GM18861 (cell line): ENCODE results near the gene KISS1R.
"Not testable (repeated sequence)": the region's sequence is repeated elsewhere in the genome, so short reads cannot be mapped to it uniquely, and the experiment has no call there.

Experiments used
- ATAC-seq: cut with Tn5 transposase; IDR thresholded peaks from one replicate; pipeline ENCODE4 v1.9.1; 2021; ENCODE audit not compliant: unreplicated experiment

The KISS1R gene

DNA sequence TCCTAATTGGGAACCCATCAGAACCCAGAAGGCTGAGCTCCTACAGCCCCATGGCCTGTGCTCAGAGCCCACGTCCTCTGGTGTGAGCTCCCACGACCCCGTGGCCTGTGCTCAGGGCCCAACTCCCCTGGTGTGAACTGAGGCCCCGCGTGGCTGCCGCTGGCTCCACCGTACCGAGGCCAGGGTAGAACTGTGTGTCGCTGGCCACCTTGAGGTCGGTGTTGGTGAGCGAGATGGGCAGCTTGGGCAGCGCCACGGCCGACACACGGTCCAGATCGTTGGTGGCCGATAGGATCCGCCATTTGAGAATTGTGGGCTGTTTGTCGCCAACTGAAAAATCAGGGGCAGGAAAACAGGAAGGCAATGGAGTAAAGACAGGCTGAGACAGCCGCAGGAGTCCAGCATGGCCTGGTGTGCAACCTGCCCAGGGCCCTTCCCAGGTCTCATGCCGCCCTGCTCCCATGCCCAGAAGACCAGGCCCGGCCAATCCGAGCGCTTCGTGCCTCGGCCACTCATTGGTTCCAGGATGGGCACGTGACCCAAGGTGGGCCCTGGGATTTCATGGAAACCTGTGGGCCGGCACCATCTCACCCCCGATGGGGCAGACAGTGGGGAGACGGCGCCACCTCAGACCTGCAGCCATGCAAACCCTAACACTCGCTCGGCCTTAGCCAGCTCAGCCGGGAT lies 35.6 kb upstream of the KISS1R start:
- ATAC-seq, result no peak

DNA sequence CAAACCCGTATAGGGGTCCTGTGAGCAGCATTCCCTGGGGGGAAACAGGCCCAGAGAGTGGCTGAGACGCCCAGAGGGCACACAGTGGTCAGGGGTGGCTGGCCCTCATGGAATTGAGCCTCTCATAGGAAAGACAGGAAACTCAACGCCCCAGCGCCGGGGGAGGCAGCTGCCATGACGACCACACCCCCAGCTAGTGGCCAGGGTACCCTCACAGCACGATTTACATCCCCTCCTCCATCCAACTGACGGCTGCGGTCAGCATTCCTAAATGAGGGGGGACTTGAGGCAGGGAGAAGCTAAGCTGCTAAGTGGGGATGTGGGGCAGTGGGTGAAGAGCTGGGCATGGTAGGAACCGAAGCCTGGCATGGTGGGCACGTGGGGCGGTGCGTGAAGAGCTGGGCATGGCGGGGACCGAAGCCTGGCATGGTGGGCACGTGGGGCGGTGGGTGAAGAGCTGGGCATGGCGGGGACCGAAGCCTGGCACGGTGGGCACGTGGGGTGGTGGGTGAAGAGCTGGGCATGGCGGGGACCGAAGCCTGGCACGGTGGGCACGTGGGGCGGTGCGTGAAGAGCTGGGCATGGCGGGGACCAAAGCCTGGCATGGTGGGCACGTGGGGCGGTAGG lies 34.1 kb upstream of the KISS1R start:
- ATAC-seq, result no peak

GRCh38 chr19:883661-884211 lies 33.4 kb upstream of the KISS1R start:
- ATAC-seq, result no peak

DNA sequence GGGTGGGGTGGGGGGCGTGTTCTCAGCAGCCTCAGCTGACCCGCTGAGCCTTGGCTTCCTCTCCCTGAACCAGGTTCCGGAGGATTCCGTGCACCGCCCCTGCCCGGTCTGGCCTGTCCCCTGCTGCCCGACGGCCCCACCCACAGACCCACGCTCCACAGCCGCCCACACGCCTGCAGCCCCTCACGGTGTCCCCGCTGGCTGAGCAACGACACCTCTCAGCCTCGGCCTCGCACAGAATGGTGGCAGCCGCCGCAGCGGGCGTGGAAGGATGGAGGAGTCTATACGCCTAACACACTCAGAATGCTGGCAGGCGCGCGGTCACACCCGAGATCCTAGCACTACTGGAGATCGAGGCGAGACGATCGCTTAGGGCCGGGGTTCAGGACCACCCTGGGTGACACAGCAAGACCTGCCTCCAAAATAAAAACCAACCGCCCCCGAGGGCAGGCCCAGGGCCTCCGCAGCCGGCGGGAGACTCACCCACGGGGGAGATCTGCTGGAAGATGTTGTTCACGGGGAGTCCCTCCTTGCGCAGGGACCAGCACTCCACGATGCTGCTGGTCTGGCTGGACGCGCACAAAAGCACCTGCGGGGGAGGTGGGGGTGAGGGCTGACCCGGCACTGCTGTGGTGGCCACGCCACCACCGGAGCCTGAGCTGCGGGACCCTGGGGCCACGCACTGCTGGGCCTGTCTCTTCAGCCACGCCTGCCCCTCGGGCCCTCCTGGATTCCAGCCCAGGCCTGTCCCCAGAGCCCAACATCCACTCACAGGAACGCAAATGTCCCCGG lies 32.5 kb upstream of the KISS1R start:
- no peak for ATAC-seq

- ATAC-seq, result no peak
Measured at GRCh38 chr19:885536-886224, 31.5 kb upstream of the KISS1R start.

- ATAC-seq, result no peak
Measured at GRCh38 chr19:887072-887471, 30.1 kb upstream of the KISS1R start.

GRCh38 chr19:887599-887998 lies 29.5 kb upstream of the KISS1R start:
- ATAC-seq, result no peak

DNA sequence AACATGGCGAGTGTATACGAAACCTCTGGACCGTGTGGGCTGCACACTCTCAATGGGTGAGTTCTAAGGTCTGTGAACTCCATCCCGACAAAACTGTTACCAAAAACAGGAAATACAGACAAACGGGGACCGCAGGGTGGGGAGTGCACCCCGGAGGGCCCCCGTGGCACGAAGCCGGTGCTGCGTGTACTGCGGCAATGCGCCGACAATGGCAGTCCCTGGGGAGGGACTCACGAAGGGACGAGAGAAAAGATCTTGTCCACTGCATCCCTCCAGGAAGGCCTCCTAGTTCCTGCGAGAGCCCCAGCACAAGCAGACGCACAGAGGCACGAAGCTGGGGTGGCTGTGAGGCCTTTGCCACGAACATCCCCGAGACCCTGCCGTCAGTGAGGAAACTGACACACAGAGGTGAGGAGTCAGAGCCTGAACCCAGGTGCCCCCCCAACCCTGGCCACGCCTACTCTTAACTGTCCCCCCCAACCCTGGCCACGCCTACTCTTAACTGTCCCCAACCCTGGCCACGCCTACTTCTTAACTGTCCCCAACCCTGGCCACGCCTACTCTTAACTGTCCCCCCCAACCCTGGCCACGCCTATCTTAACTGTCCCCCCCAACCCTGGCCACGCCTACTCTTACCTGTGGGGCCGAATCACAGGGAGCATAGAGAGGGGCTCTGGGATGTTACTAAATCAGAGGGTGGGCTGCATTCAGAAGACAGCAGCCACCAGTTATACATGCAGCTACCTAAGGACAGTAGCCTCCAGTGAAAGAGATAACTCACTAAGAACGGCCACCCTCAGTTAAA lies 28.4 kb upstream of the KISS1R start:
- ATAC-seq, result no peak

GRCh38 chr19:889662-890295 lies 27.4 kb upstream of the KISS1R start:
- ATAC-seq, result no peak

GRCh38 chr19:890831-891230 lies 26.3 kb upstream of the KISS1R start:
- ATAC-seq, result no peak

GRCh38 chr19:891421-892200 lies 25.5 kb upstream of the KISS1R start:
- not testable (repeated sequence) for ATAC-seq

DNA sequence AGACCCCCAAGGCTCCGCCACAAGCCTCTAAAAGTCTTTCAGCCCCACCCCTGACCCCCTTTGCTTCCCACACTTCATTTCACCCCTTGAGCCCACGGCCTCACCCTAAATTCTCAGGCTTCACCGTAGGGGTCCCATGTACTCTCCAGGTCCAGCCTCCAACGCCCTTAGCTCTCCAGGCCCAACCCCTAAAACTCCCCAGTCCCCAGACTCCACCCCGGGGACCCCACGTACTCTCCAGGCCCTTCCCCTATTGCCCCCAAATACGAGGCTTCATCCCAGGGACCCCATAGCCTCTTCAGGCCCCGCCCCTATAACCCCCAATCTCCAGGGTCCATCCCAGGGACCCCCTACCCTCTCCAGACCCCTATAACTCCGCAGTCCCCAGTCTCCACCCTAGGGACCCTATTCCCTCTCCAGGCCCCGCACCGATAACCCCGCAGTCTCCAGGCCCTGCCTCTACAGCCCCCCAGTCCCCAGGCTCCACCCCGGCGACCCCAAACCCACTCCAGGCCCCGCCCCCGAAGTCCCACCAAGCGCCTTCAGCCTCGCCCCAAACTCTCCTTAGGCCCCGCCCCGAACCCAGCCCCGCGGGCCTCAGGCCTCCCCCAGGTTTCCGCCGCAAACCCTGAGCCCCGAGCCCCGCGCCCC lies 24.8 kb upstream of the KISS1R start:
- ATAC-seq, result no peak

GRCh38 chr19:892894-893689 lies 24.0 kb upstream of the KISS1R start, which contains the start of the genes MED16 and RNU6-9:
MED16 (minus strand) TSS chr19:893187; CDS start chr19:891131, 2,056 bp downstream.
RNU6-9 (plus strand) TSS chr19:893484.
- ATAC-seq, result peak; percentile 83

DNA sequence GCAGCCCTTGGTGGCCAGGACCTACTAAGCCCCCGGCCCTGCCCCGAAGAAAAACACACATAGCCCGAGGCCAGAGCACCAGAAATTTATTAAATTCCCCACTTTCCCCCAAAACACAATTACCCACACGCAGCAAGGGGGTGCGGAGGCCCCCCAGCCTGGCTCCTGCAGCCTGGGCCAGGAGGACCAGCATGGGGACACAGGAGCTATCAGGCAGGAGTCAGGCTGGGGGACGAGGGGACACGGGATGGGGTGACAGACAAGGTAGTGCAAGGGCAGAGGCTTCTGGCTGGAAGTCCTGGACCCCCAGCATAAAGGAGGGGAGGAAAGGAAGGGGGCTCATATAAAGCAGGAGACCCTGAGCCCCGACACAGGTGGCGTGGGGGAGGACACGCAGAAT lies 20.7 kb upstream of the KISS1R start:
- ATAC-seq, result no peak

GRCh38 chr19:896999-897398 lies 20.1 kb upstream of the KISS1R start:
- ATAC-seq, result no peak

DNA sequence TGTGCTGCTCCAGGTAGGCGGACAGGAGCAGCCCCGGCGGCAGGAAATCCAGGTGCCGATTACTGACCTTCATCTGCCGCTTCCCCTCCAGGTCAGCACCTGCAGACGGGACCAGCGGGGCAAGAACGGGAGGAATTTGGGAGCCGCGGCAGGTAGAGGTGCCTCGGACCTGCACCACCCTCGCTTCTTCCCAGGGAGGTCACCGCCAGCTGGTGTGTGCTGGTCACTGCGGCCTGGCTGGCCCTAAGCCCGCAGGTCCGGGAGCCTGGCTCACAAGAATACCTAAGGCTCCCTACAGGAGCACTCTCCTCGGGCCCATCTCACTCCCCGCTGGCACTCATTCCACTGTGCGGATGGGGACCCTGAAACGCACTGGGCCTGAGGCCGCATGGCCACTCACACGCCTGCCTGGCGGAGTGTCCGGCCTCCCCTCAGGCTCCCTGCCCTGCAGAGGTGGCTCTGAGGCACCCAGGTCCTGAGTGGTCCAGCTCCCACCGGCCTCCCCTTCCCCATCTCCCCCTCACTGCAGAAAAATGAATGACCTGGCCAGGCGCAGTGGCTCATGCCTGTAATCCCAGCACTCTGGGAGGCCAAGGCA lies 19.6 kb upstream of the KISS1R start:
- no peak for ATAC-seq

DNA sequence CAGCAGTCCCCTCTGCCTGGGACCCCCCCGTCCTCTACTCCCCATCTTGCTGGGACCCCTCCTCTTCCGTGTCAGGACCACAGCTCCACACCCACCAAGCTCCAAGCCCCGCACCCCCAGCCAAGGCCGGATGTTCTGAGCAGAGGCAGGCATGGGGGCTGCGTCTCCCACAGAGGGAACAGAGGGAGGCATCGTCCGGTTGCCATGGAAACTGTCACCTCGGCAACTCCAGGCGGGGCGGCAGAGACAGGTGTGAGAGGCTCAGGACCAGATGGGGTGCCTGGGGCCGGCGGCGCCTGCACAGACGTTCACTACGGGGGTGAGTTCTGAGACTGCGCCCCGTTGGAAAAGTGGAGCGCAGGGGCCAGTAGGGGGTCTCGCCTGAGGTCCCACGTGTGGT lies 18.5 kb upstream of the KISS1R start:
- no peak for ATAC-seq
